ENCODE measurements around the gene MAU2. TPM values are rescaled to one million over a fixed set of nuclear protein-coding genes. Genes with fewer than 3 reads are reported as not detected.

The MAU2 gene
- total RNA-seq, 1 donor from 2014 or later: 35.0 TPM

DNA sequence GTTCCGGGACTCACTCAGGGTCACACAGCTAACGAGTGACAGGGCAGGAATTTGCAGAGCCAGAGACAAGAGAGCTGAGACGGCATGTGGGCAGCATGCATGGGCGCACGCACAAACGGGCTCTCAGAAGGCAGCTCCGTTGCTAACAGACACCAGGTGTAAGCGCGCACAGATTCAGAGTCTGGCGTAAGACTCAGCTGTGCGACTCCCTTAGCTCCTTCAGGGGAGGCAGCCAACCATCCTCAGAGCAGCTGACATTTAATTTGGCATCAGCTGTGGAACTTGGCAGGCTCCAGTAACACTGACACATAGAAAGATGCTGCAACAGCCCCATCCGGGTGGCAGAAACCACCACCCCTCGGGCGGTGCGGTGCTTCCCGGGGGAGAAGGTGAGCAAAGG lies 40.1 kb upstream of the MAU2 start:
- Histone ChIP-seq H3K27ac (no peak overlapping the region), H3K4me3 (no peak overlapping the region), H3K4me2 (no peak overlapping the region), H3K4me1 (no peaks in the 10 kb centered on the region), H3F3A (ENCODE audit: low read depth) (no peaks in the 10 kb centered on the region), H3K27me3 (no peaks in the 10 kb centered on the region), H3K9me3 (ENCODE audit: low read depth) (no peaks in the 10 kb centered on the region), H3K79me2 (ENCODE audit: low read depth) (no peaks in the 10 kb centered on the region), H2AFZ (replicated peaks) (no peak overlapping the region), H3K36me3 (no peaks in the 10 kb centered on the region), H3K9ac (no peak overlapping the region), H4K20me1 (ENCODE audit: low read depth) (no peaks in the 10 kb centered on the region)
- H3K4me3 Mint-ChIP-seq: no peak overlapping the region
- no peak overlapping the region for H3K27ac Mint-ChIP-seq
- no peak for DNase-seq (ENCODE audit: low spot score)
- no peaks in the 10 kb centered on the region for H3K4me1 Mint-ChIP-seq
- H3K9me3 Mint-ChIP-seq: no peaks in the 10 kb centered on the region
- peaks cover 2% of the 10 kb centered on the region for H3K27me3 Mint-ChIP-seq (ENCODE audit: insufficient read depth, low read depth)
- TF ChIP-seq EZH2 (IDR thresholded peaks at IDR 0.05) (no peak), EZH2phosphoT487 (IDR thresholded peaks at IDR 0.05) (no peak)
- TF ChIP-seq, protein P1, sequence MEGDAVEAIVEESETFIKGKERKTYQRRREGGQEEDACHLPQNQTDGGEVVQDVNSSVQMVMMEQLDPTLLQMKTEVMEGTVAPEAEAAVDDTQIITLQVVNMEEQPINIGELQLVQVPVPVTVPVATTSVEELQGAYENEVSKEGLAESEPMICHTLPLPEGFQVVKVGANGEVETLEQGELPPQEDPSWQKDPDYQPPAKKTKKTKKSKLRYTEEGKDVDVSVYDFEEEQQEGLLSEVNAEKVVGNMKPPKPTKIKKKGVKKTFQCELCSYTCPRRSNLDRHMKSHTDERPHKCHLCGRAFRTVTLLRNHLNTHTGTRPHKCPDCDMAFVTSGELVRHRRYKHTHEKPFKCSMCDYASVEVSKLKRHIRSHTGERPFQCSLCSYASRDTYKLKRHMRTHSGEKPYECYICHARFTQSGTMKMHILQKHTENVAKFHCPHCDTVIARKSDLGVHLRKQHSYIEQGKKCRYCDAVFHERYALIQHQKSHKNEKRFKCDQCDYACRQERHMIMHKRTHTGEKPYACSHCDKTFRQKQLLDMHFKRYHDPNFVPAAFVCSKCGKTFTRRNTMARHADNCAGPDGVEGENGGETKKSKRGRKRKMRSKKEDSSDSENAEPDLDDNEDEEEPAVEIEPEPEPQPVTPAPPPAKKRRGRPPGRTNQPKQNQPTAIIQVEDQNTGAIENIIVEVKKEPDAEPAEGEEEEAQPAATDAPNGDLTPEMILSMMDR (IDR thresholded peaks at IDR 0.05): no peak
- H3K36me3 Mint-ChIP-seq: peaks cover 20% of the 10 kb centered on the region

DNA sequence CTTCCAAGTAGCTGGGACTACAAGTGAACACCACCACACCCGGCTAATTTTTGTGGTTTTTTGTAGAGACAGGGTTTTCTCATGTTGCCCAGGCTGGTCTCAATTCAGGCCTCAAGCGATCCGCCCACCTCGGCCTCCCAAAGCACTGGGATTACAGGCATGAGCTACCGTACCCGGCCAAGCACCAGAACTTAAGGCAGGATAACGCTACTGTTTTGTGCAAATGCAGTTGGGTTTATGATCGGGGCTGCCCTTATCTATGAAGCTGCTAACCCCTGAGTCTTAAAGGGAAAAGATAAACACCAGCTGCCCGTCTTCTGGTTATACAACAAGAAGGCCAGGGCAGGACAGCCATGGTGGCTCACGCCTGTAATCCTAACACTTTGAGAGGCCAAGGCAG lies 34.9 kb upstream of the MAU2 start:
- Histone ChIP-seq H3K27ac (no peak overlapping the region), H3K27me3 (no peaks in the 10 kb centered on the region), H4K20me1 (ENCODE audit: low read depth) (no peaks in the 10 kb centered on the region), H3K36me3 (no peaks in the 10 kb centered on the region), H3K4me3 (no peak overlapping the region), H3K4me2 (no peak overlapping the region), H3K4me1 (no peaks in the 10 kb centered on the region), H2AFZ (replicated peaks) (no peak overlapping the region), H3K9ac (no peak overlapping the region), H3K79me2 (ENCODE audit: low read depth) (no peaks in the 10 kb centered on the region), H3F3A (ENCODE audit: low read depth) (no peaks in the 10 kb centered on the region), H3K9me3 (ENCODE audit: low read depth) (no peaks in the 10 kb centered on the region)
- TF ChIP-seq EZH2phosphoT487 (IDR thresholded peaks at IDR 0.05) (no peak), EZH2 (IDR thresholded peaks at IDR 0.05) (no peak)
- TF ChIP-seq, protein P1 (IDR thresholded peaks at IDR 0.05): no peak
- peaks cover 27% of the 10 kb centered on the region for H3K36me3 Mint-ChIP-seq
- DNase-seq (ENCODE audit: low spot score): no peak
- no peak overlapping the region for H3K27ac Mint-ChIP-seq
- H3K27me3 Mint-ChIP-seq (ENCODE audit: insufficient read depth, low read depth): peaks cover 2% of the 10 kb centered on the region
- no peaks in the 10 kb centered on the region for H3K9me3 Mint-ChIP-seq
- no peaks in the 10 kb centered on the region for H3K4me1 Mint-ChIP-seq
- H3K4me3 Mint-ChIP-seq: no peak overlapping the region

DNA sequence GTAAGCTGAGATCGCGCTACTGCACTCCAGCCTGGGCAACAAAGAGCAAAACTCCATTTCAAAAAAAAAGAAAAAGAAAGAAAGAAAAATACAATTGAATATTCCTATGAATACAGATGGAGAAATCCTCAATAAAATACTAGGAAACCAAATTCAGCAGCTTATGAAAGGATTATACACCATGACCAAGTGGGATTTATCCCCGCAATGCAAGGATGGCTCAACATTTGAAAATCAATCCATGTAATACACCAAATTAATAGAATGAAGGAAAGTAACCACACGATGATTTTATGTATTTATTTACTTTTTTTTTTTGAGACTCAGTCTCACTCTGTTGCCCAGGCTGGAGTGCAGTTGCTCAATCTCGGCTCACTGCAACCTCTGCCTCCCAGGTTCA lies 28.0 kb upstream of the MAU2 start:
- no peak overlapping the region for H3K4me3 ChIP-seq
- no peaks in the 10 kb centered on the region for H3K4me1 ChIP-seq
- no peaks in the 10 kb centered on the region for H3K4me1 Mint-ChIP-seq
- peaks cover 49% of the 10 kb centered on the region for H3K36me3 Mint-ChIP-seq
- no peak for DNase-seq (ENCODE audit: low spot score)
- no peaks in the 10 kb centered on the region for H4K20me1 ChIP-seq (ENCODE audit: low read depth)
- H3F3A ChIP-seq (ENCODE audit: low read depth): no peaks in the 10 kb centered on the region
- TF ChIP-seq, protein P1 (IDR thresholded peaks at IDR 0.05): no peak
- H2AFZ ChIP-seq (replicated peaks): no peak overlapping the region
- H3K27ac ChIP-seq: no peak overlapping the region
- no peaks in the 10 kb centered on the region for H3K36me3 ChIP-seq
- no peaks in the 10 kb centered on the region for H3K27me3 Mint-ChIP-seq (ENCODE audit: insufficient read depth, low read depth)
- H3K27me3 ChIP-seq: no peaks in the 10 kb centered on the region
- H3K79me2 ChIP-seq (ENCODE audit: low read depth): no peaks in the 10 kb centered on the region
- no peak overlapping the region for H3K27ac Mint-ChIP-seq
- H3K9me3 ChIP-seq (ENCODE audit: low read depth): no peaks in the 10 kb centered on the region
- H3K9ac ChIP-seq: no peak overlapping the region
- no peak overlapping the region for H3K4me2 ChIP-seq
- peaks cover 5% of the 10 kb centered on the region for H3K9me3 Mint-ChIP-seq
- H3K4me3 Mint-ChIP-seq: no peak overlapping the region

DNA sequence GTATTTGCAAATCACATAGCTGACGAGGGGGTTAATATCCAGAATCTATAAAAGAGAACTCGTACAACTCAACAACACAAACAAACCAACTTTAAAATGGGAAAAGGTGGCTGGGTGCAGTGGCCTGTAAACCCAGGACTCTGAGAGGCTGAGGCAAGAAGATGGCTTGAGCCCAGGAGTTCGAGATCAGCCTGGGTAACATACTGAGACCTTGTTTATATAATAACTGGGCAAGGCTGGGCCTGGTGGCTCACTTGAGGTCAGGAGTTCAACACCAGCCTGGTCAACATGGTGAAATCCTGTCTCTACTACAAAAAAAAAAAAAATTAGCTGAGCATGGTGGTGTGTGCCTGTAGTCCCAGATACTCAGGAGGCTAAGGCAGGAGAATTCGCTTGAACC lies 25.7 kb upstream of the MAU2 start:
- no peak for TF ChIP-seq EZH2 (IDR thresholded peaks at IDR 0.05)
- TF ChIP-seq EZH2phosphoT487 (IDR thresholded peaks at IDR 0.05): no peak
- TF ChIP-seq, protein P1 (IDR thresholded peaks at IDR 0.05): no peak
- H3K4me2 ChIP-seq: no peak overlapping the region
- H3K4me1 ChIP-seq: no peaks in the 10 kb centered on the region
- H3K27me3 Mint-ChIP-seq (ENCODE audit: insufficient read depth, low read depth): no peaks in the 10 kb centered on the region
- no peaks in the 10 kb centered on the region for H3K9me3 ChIP-seq (ENCODE audit: low read depth)
- peaks cover 41% of the 10 kb centered on the region for H3K36me3 Mint-ChIP-seq
- H3K9me3 Mint-ChIP-seq: peaks cover 5% of the 10 kb centered on the region
- H3K4me3 Mint-ChIP-seq: no peak overlapping the region
- no peaks in the 10 kb centered on the region for H3K79me2 ChIP-seq (ENCODE audit: low read depth)
- no peak for DNase-seq (ENCODE audit: low spot score)
- no peak overlapping the region for H3K27ac ChIP-seq
- no peak overlapping the region for H3K27ac Mint-ChIP-seq
- no peaks in the 10 kb centered on the region for H3K36me3 ChIP-seq
- H3K4me1 Mint-ChIP-seq: no peaks in the 10 kb centered on the region
- no peak overlapping the region for H2AFZ ChIP-seq (replicated peaks)
- H3K27me3 ChIP-seq: no peaks in the 10 kb centered on the region
- no peaks in the 10 kb centered on the region for H3F3A ChIP-seq (ENCODE audit: low read depth)
- H3K4me3 ChIP-seq: no peak overlapping the region
- no peaks in the 10 kb centered on the region for H4K20me1 ChIP-seq (ENCODE audit: low read depth)
- H3K9ac ChIP-seq: no peak overlapping the region

All from neural progenitor cell (in vitro differentiated cells).